ENCODE measurements around the gene TLNRD1. TPM values are rescaled to one million over a fixed set of nuclear protein-coding genes. Genes with fewer than 3 reads are reported as not detected.

Gene TLNRD1
- total and polyA plus RNA-seq, 4 donors: 1.6 to 24.4 (median 10.0) TPM

GRCh38 chr15:80982839-80983238 is 17.9 kb upstream of the TLNRD1 start:
- H3K9me3 ChIP-seq (ENCODE audit: control insufficient read depth, low read length): no peaks in the 10 kb centered on the region
- no peaks in the 10 kb centered on the region for H3K4me1 ChIP-seq (ENCODE audit: control insufficient read depth in 1 of 2, insufficient read depth in 2 of 2, low read length in 2 of 2)
- H3K27me3 ChIP-seq (ENCODE audit: control insufficient read depth in 1 of 2, insufficient read depth in 2 of 2, low read length in 1 of 2): no peaks in the 10 kb centered on the region
- ATAC-seq (ENCODE audit: low FRiP score): no peak
- intact Hi-C loops (cut with DNase I): no loop called here
- WGBS, 2 donors: 90 to 92% methylated on average over 5 of the region's 5 CpGs
- no peak for DNase-seq
- H3K27ac ChIP-seq (ENCODE audit: low read depth in 1 of 2, low read length in 2 of 2): no peak overlapping the region
- peaks cover 0 to 2% of the 10 kb centered on the region in 2 donors for H3K36me3 ChIP-seq (ENCODE audit: control insufficient read depth in 1 of 2, insufficient read depth in 2 of 2, low read length in 1 of 2)
- H3K4me3 ChIP-seq (ENCODE audit: low read length in 2 of 2): no peak overlapping the region

DNA sequence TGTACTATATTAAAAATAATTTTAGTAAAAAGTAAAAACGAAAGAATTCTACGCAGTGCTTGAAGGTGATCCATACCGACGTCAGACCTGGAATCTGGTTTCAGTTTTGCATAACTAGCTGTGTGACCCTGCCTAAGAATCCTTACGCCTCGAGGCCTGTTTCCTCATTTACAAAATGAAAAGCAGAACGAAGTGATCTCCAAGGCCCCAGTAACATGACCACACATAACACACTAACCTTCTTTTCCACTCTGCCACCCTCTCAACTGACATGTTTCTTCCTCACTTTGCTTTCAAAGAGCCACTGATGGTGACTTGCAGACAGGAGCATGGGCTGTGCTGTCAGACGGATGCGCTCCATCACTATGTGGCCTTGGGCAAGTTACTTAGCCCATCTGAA is 15.9 kb upstream of the TLNRD1 start:
- Histone ChIP-seq H3K9me3 (ENCODE audit: control insufficient read depth, low read length) (no peaks in the 10 kb centered on the region), H3K27ac (ENCODE audit: low read depth in 1 of 2, low read length in 2 of 2) (no peak overlapping the region), H3K27me3 (ENCODE audit: control insufficient read depth in 1 of 2, insufficient read depth in 2 of 2, low read length in 1 of 2) (no peaks in the 10 kb centered on the region), H3K36me3 (ENCODE audit: control insufficient read depth in 1 of 2, insufficient read depth in 2 of 2, low read length in 1 of 2) (peaks cover 0 to 2% of the 10 kb centered on the region in 2 donors), H3K4me1 (ENCODE audit: control insufficient read depth in 1 of 2, insufficient read depth in 2 of 2, low read length in 2 of 2) (peaks cover 0 to 5% of the 10 kb centered on the region in 2 donors), H3K4me3 (ENCODE audit: low read length in 2 of 2) (no peak overlapping the region)
- ATAC-seq (ENCODE audit: low FRiP score) (no peak), DNase-seq (no peak)
- intact Hi-C loops (cut with DNase I): no loop called here
- WGBS, 2 donors: 79 to 82% methylated on average over 9 of the region's 9 CpGs

- Histone ChIP-seq H3K36me3 (ENCODE audit: control insufficient read depth in 1 of 2, insufficient read depth in 2 of 2, low read length in 1 of 2) (peaks cover 0 to 2% of the 10 kb centered on the region in 2 donors), H3K4me1 (ENCODE audit: control insufficient read depth in 1 of 2, insufficient read depth in 2 of 2, low read length in 2 of 2) (peaks cover 0 to 5% of the 10 kb centered on the region in 2 donors), H3K27ac (ENCODE audit: low read depth in 1 of 2, low read length in 2 of 2) (no peak overlapping the region), H3K27me3 (ENCODE audit: control insufficient read depth in 1 of 2, insufficient read depth in 2 of 2, low read length in 1 of 2) (no peaks in the 10 kb centered on the region), H3K4me3 (ENCODE audit: low read length in 2 of 2) (no peak overlapping the region), H3K9me3 (ENCODE audit: control insufficient read depth, low read length) (no peaks in the 10 kb centered on the region)
- DNase-seq (no peak), ATAC-seq (ENCODE audit: low FRiP score) (no peak)
- intact Hi-C loops (cut with DNase I): no loop called here
- 82 to 87% methylated on average over 5 of the region's 5 CpGs for WGBS, 2 donors
Measured at GRCh38 chr15:80985981-80986380, 14.7 kb upstream of the TLNRD1 start.

GRCh38 chr15:80986487-80986886 is 14.2 kb upstream of the TLNRD1 start:
- ATAC-seq (ENCODE audit: low FRiP score): no peak
- 90 to 94% methylated on average over 1 of the region's 1 CpG for whole genome bisulfite sequencing, 2 donors
- H3K4me1 ChIP-seq (ENCODE audit: control insufficient read depth in 1 of 2, insufficient read depth in 2 of 2, low read length in 2 of 2): peaks cover 0 to 5% of the 10 kb centered on the region in 2 donors

GRCh38 chr15:80988148-80988796 is 12.5 kb upstream of the TLNRD1 start:
- 56 to 66% methylated on average over 8 of the region's 8 CpGs for WGBS, 2 donors
- H3K4me1 ChIP-seq (ENCODE audit: control insufficient read depth in 1 of 2, insufficient read depth in 2 of 2, low read length in 2 of 2): peaks cover 0 to 5% of the 10 kb centered on the region in 2 donors

More at GRCh38 chr15:80986487-80986886, 14.2 kb upstream of the TLNRD1 start:
- Histone ChIP-seq H3K9me3 (ENCODE audit: control insufficient read depth, low read length) (no peaks in the 10 kb centered on the region), H3K36me3 (ENCODE audit: control insufficient read depth in 1 of 2, insufficient read depth in 2 of 2, low read length in 1 of 2) (peaks cover 0 to 2% of the 10 kb centered on the region in 2 donors), H3K27ac (ENCODE audit: low read depth in 1 of 2, low read length in 2 of 2) (no peak overlapping the region), H3K4me3 (ENCODE audit: low read length in 2 of 2) (no peak overlapping the region), H3K27me3 (ENCODE audit: control insufficient read depth in 1 of 2, insufficient read depth in 2 of 2, low read length in 1 of 2) (no peaks in the 10 kb centered on the region)
- DNase-seq: no peak
- intact Hi-C loops (cut with DNase I): no loop called here

GRCh38 chr15:80989081-80989517 is 11.6 kb upstream of the TLNRD1 start:
- peak overlapping the region; percentile 62 to 83 for H3K4me3 ChIP-seq (ENCODE audit: low read length in 2 of 2)
- peak overlapping the region in 1 of 2 donors; percentile 81 for H3K27ac ChIP-seq (ENCODE audit: low read depth in 1 of 2, low read length in 2 of 2)
- WGBS, 2 donors: 1 to 2% methylated on average over 7 of the region's 7 CpGs
- H3K4me1 ChIP-seq (ENCODE audit: control insufficient read depth in 1 of 2, insufficient read depth in 2 of 2, low read length in 2 of 2): peaks cover 0 to 5% of the 10 kb centered on the region in 2 donors
- ATAC-seq (ENCODE audit: low FRiP score): no peak
- H3K36me3 ChIP-seq (ENCODE audit: control insufficient read depth in 1 of 2, insufficient read depth in 2 of 2, low read length in 1 of 2): peaks cover 0 to 2% of the 10 kb centered on the region in 2 donors
- H3K9me3 ChIP-seq (ENCODE audit: control insufficient read depth, low read length): no peaks in the 10 kb centered on the region
- intact Hi-C loops (cut with DNase I): no loop called here
- DNase-seq: no peak
- H3K27me3 ChIP-seq (ENCODE audit: control insufficient read depth in 1 of 2, insufficient read depth in 2 of 2, low read length in 1 of 2): no peaks in the 10 kb centered on the region

More at GRCh38 chr15:80988148-80988796, 12.5 kb upstream of the TLNRD1 start:
- no peaks in the 10 kb centered on the region for H3K27me3 ChIP-seq (ENCODE audit: control insufficient read depth in 1 of 2, insufficient read depth in 2 of 2, low read length in 1 of 2)
- peaks cover 0 to 2% of the 10 kb centered on the region in 2 donors for H3K36me3 ChIP-seq (ENCODE audit: control insufficient read depth in 1 of 2, insufficient read depth in 2 of 2, low read length in 1 of 2)
- DNase-seq: no peak
- no peak for ATAC-seq (ENCODE audit: low FRiP score)
- intact Hi-C loops (cut with DNase I): no loop called here
- peak overlapping the region; percentile 62 to 83 for H3K4me3 ChIP-seq (ENCODE audit: low read length in 2 of 2)
- no peaks in the 10 kb centered on the region for H3K9me3 ChIP-seq (ENCODE audit: control insufficient read depth, low read length)
- no peak overlapping the region for H3K27ac ChIP-seq (ENCODE audit: low read depth in 1 of 2, low read length in 2 of 2)

GRCh38 chr15:80989518-80990478 is 10.9 kb upstream of the TLNRD1 start, which contains the start of gene MESD:
Gene MESD (minus strand): TSS chr15:80989819. CDS start chr15:80989791, 28 bp downstream.
- intact Hi-C loops (cut with DNase I): no loop called here
- Histone ChIP-seq H3K27ac (ENCODE audit: low read depth in 1 of 2, low read length in 2 of 2) (peak within 1 kb of the TSS; percentile 78 to 94), H3K36me3 (ENCODE audit: control insufficient read depth in 1 of 2, insufficient read depth in 2 of 2, low read length in 1 of 2) (peaks cover 0 to 2% of the 10 kb centered on the region in 2 donors), H3K4me1 (ENCODE audit: control insufficient read depth in 1 of 2, insufficient read depth in 2 of 2, low read length in 2 of 2) (peaks cover 0 to 5% of the 10 kb centered on the region in 2 donors), H3K27me3 (ENCODE audit: control insufficient read depth in 1 of 2, insufficient read depth in 2 of 2, low read length in 1 of 2) (no peaks in the 10 kb centered on the region), H3K9me3 (ENCODE audit: control insufficient read depth, low read length) (no peaks in the 10 kb centered on the region), H3K4me3 (ENCODE audit: low read length in 2 of 2) (peak within 1 kb of the TSS; percentile 83 to 92)
- ATAC-seq (ENCODE audit: low FRiP score) (peak; percentile 99), DNase-seq (peak; percentile 99 to 100)
- 0 to 1% methylated on average over 57 to 63 of the region's 63 CpGs for WGBS, 2 donors

- Histone ChIP-seq H3K36me3 (ENCODE audit: control insufficient read depth in 1 of 2, insufficient read depth in 2 of 2, low read length in 1 of 2) (no peaks in the 10 kb centered on the region), H3K9me3 (ENCODE audit: control insufficient read depth, low read length) (no peaks in the 10 kb centered on the region), H3K27me3 (ENCODE audit: control insufficient read depth in 1 of 2, insufficient read depth in 2 of 2, low read length in 1 of 2) (no peaks in the 10 kb centered on the region), H3K4me3 (ENCODE audit: low read length in 2 of 2) (no peak overlapping the region), H3K27ac (ENCODE audit: low read depth in 1 of 2, low read length in 2 of 2) (peak overlapping the region in 1 of 2 donors; percentile 25), H3K4me1 (ENCODE audit: control insufficient read depth in 1 of 2, insufficient read depth in 2 of 2, low read length in 2 of 2) (peaks cover 0 to 5% of the 10 kb centered on the region in 2 donors)
- 89 to 97% methylated on average over 1 of the region's 1 CpG for WGBS, 2 donors
- DNase-seq: no peak
- ATAC-seq (ENCODE audit: low FRiP score): no peak
- intact Hi-C loops (cut with DNase I): no loop called here
Measured at GRCh38 chr15:80990955-80991354, 9.8 kb upstream of the TLNRD1 start.
